ENCODE data around the gene PLP2.

PLP2 gene

GRCh38 chrX:49186125-49187027, 14.7 kb downstream of the PLP2 start, which contains the start of gene PRICKLE3:
PRICKLE3 (minus strand) TSS chrX:49186373; CDS start chrX:49186297, 76 bp downstream.
- peak; percentile 83 for DNase-seq (ENCODE audit: low spot score)

DNA sequence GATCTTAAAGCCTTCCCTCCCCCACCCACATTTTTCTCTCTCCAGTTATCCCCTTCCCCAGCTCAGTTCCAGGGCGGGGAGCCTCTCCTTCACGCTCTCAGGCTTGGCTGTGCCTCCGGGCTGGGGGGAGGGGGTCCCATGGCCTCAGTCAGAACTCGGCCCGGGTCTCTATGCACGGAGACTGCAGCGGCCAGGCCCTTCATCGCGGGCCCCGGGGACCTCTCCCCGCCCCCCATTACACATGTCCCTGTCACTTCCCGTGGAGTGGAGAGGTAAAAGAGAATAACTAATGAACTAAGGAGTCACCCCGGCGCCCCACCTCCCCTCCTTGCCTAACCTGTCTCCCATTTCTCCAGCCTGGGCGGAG, 15.3 kb downstream of the PLP2 start:
- no peak for DNase-seq (ENCODE audit: low spot score)

- no peak for DNase-seq (ENCODE audit: low spot score)
These were observed 15.8 kb downstream of the PLP2 start for GRCh38 chrX:49187526-49187925.

GRCh38 chrX:49188468-49189076, 16.9 kb downstream of the PLP2 start:
- DNase-seq (ENCODE audit: low spot score): no peak

DNA sequence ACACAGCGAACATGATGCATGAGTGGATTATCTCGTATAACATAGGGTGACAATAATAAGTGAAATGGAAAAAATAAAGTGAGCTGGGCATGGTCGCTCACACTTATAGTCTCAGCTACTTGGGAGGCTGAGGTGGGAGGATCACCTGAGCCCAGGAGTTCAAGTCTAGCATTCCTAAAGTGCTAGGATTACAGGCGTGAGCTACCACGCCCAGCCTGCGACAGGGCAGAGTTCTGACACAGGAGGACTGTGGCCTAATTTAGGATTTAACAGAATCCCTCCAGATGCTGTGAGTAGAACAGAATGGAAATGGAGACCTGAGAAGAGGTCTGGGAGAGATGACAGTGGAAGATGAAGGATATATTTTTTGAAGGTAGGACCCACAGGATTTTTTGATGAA, 17.9 kb downstream of the PLP2 start:
- DNase-seq (ENCODE audit: low spot score): no peak

DNA sequence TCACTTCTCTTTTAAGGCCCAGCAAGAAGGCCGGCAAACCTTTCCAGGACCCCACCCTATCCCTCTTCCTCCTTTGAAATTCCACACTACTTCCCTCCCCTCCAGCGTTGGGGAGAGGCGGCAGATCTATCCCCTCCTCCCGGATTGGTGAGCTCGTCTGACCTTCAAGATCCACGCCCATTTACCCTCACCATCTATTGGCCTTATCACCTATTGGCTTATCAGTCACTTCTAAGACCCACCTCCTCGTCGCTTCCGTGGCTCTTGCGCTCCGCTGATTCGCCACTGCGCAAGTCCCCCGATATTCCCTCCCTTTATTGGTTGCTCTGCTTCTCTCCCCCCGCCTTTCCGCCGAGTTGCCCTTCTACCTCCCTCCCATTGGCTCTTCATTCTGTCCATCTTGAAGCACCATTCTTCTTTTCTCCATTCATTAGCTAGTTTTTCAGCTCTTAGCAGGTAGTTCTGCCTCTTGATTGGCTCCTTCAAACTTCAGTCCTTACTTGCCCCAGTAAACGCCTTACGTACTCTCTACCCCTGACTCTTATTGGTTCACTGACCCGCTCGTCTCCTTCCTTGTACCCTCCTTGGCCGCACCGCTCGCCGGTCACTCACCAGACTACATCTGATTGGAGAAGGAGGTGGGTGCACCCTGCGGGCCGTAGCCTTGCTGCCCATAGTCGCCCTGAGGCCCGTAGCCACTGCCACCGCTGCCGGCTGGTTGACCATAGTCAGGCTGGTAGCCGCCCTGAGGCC, 19.3 kb downstream of the PLP2 start:
- peak; percentile 97 for DNase-seq (ENCODE audit: low spot score)

DNA sequence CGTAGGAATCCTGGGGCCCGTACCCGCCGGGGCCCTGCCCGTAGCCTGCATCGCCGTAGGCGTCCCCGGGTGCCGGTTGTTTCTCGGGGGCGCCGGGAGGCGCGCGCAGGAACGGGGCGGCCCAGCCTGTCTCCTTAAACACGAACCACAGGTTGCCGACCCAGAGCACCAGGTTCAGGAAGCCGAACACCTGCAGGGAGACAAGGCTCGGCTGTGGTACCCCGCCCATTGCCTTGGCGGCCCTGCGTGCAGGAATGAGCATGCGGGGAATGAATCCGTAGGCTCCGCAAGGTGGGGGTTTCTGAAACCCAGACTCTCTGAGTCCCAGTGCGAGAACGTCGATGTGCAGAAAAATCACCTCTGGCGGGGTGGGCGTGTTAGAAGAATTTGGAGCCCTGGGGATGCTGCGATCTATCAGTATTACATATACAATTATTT, 19.9 kb downstream of the PLP2 start:
- DNase-seq (ENCODE audit: low spot score): peak; percentile 60

- peak; percentile 53 for DNase-seq (ENCODE audit: low spot score)
These were observed 21.1 kb downstream of the PLP2 start for GRCh38 chrX:49192722-49193328.

DNA sequence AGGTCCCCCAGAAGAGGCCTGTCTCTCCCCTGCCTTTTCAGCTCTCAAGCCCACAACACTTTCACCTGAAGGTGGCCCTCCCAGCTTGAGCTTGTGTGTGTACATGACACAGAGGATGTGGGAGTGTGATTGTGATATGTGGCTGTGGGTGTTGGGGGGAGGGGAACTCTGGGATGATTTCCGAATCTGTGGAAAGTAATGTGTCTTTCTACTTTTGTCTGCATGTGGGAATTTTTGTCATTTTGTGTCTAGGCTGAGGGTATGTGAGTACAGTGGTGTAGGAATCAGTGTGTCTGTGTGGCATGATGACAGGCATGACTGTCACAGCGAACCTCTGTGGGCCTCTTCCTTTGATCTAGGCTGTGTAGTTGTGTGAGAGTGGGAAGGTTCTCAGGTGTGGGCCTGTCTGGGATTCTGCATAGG, 21.9 kb downstream of the PLP2 start:
- DNase-seq (ENCODE audit: low spot score): no peak

DNA sequence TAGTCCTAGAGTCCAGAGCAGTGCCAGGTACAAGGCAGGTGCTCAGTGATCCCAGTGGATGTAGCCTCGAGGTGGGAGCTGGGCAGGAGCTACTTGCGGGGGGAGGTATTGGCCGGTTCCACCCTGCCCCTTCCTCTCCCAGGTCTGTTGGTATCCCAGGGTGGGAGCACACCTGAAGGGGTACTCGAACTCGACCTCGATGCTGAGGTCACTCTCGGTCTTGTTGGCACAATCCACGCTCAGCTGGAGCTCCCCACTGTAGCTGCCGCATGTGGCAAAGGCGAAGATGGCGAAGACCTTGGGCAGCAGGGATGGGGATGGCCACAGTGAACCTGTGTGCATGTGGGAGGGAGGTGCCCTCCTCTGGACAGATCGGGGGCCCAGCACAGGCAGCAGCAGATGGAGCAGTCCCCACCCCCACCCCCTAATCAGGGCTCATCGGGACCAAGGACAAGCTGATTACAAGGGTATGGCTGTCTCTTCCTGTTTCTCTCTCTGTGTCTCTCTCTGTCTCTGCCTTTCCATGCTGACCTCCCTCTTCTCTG, 25.9 kb downstream of the PLP2 start:
- no peak for DNase-seq (ENCODE audit: low spot score)

DNA sequence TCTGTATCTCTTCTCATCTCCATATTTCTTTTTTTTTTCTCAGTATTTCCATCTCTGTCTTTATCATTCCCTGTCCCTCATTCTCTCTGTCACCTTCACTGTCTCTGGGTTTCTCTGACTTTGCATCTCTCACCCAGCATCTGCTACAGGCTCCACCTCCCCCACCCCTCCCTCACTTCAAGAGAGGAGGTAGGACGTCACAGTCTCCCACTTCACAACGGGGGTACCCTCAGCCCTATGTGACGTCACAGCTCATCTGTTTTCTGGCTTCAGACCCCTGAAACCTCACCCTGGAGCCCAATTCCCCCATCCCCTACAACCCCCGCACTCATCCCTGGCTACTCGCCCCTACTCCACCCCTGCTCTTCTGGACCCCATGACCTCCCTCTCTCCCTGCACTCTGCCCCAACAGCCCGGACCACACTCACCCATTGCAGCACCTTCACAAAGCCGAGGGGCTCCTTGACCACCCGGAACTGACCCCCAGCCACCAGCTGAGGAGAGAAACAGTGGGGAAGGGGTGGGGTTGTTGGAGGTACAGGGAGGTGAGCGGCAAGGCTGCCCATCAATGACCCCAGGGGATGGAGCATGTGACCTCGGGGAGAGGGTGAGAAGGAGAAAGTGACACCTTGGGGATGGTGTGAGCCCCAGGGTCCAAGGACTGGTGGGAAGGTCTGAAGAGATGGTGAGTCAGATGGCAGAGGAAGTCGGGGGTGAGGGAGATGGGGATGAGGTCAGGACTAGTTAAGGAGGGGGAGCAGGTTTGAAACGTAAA, 27.0 kb downstream of the PLP2 start:
- no peak for DNase-seq (ENCODE audit: low spot score)

GRCh38 chrX:49199315-49199595, 27.6 kb downstream of the PLP2 start:
- DNase-seq (ENCODE audit: low spot score): no peak

DNA sequence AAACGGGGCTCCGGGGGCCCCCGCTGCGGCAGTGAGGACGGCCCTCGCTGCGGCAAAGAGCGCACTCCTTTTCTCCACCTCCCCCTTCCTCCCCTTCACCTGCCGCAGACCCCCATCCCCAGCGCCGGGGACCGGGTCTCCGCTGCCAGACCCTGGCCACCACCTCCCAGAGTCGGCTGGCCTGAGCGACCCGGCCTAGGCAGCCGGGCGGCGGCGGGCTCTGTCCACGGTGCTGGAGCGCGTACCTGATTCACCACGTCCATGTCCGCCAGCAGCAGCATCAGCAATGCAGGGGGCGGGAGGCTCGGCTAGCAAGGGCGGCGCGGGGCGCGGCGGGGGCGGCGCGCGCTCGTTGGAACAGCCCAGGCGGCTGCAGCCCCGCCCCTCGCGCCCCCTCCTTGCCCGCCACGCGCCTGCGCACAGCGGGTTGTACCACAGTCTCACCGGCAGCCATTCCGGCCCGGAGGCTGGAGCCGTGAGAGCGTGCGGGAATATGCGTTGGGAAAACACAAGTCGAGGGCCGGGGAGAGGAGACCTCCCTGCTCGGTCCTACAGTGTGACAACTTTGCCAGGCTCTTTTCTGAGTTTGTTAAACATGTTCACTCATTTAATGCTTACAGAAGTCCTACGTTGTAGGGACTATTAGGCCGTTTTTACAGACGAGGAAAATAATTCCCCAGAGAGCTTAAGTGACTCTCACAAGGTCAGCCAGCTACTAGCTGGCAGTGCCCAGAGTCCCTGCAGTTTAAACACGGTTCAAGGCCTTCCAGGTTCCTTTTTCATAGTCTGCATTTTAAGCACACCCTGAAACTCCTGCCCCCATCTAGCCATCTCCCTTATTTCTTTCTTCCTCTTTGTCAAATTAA, 28.4 kb downstream of the PLP2 start, which contains the start of gene SYP:
Gene SYP (minus strand): TSS at position 288 of the 866 bp plus-strand sequence. CDS start 7 bp downstream, at position 281.
- DNase-seq (ENCODE audit: low spot score): peak; percentile 81

DNA sequence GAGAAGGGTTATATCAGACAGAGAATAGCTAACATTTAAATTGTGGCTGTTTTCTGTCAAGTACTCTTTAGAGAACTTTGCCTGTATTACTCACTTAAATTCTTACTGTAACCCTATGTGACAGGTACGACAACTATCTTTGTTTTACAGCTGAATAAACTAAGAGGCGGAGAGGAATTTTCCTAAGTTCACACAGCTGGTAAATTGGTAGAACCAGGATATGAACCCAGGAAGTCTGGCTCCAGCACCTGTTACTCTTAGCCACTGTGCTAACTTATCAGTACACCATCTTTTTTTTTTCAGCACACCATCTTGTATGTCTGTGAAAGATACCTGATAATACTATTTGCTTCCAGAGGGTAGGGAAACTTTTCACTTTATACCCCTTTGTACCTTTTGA, 30.3 kb downstream of the PLP2 start:
- no peak for DNase-seq (ENCODE audit: low spot score)

DNA sequence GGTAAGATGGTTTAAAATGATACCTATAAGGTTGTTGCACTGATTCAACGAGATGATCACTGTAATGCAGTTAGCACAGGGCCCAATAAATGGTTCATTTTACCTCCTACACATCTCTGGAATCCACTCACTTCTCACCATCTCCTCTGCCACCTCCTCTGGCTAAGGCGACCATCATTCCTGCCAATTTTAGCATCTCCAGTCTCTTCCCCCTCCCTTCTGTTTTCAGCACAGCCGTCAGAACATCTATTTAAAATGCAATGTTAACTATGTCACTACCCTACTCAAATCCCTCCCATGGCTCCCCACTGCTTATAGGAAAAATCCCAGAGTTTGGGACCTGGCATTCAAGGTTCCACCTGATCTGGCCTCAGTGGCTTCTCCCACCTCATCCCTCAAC, 31.8 kb downstream of the PLP2 start:
- no peak for DNase-seq (ENCODE audit: low spot score)

DNA sequence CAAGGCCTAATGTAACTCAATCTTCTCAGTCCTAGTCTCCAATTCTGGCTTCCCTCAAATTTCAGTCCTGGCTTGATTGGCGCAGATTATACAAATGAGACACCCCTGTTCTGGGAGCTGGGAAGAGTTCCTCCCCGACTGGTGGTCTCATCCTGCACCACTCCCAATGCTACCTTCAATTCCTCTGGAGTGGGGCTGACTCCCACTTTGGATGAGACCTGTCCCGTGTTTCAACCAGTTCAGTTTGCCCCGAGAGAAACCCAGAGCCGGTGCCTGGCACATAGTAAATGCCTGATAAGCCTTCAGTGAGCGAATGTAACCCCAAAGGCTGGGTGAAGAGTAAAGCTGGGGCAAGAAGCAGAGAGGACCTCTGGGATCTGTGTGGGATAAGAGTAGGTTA, 32.3 kb downstream of the PLP2 start:
- DNase-seq (ENCODE audit: low spot score): no peak

- DNase-seq (ENCODE audit: low spot score): no peak
These were observed 33.0 kb downstream of the PLP2 start for GRCh38 chrX:49204709-49205108.

DNA sequence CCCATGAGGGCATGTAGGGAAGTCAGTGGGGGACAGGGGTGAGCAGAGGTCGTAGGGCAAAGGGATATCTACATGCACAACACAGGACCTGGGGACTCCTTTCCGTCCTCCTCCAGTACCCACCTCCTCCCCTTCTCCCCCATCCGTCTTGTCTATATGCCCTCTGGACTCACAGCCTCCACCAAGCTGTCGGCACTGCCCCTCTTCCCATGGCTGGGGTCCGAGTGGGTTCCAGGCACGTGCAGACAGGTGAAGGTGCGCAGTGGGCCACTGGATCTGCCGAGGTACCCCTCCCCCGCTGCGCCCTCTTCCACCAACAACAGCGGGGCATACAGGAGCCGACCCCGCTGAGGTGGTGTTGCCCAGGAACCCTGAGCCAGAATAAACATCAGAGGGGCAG, 33.7 kb downstream of the PLP2 start:
- DNase-seq (ENCODE audit: low spot score): no peak

DNA sequence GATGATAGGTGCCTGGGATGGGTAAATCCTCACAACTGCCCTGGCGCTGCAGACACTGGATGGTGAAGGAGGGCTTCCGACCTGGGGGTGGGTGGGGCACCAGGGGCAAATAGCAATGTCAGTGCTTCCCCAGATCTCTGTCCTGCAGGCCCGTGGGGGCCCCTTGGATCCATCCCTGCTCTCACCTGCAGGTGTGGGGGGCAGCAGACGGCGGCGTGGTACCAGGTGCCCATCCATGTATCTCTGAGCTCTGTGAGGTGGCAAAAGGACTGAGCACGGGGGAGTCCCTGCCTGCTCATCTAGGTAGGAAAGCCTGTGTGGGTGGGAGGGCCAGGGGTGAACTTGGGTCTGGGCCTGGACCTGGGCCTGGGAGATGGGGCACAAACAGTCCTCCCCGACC, 34.8 kb downstream of the PLP2 start:
- DNase-seq (ENCODE audit: low spot score): no peak

GRCh38 chrX:49208399-49208798, 36.7 kb downstream of the PLP2 start:
- DNase-seq (ENCODE audit: low spot score): no peak
